Neural progenitor cell (in vitro differentiated cells): ENCODE results near the gene GSX2.

ENCODE experiments used
- EZH2 ChIP-seq: fragments of 200-600 bp; sonication (generic); IDR thresholded peaks from 2 replicates; pipeline ENCODE4 v1.6.1; 2017; ENCODE audit warnings: antibody characterized with exemption, mild to moderate bottlenecking, moderate library complexity
- EZH2phosphoT487 ChIP-seq: fragments of 200-600 bp; sonication (generic); IDR thresholded peaks from 2 replicates; pipeline ENCODE4 v1.6.1; 2017; ENCODE audit warnings: antibody characterized with exemption
- TF ChIP-seq, protein P1 (sequence below): fragments of 200-600 bp; sonication (generic); IDR thresholded peaks from 2 replicates; pipeline ENCODE4 v1.5.1; 2017; ENCODE audit warnings: antibody characterized with exemption, mild to moderate bottlenecking

DNA sequence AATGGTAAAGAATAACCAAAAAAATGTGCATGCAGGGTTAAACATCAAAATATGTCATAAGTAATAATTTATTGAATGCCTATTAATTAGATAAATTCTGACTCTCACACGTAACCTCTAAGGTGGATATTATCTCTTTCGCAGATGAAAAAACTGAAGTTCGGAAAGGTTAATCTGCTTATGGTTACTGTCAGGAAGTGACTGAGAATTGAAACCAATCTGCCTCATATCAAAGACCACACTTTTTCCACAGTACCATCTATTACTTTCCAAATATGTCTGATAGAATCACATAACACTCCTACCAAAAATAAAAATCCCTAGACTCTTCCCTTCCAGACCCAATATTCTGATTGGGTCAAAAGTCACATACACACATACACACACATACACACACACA lies 41.8 kb upstream of the GSX2 start:
- TF ChIP-seq, protein P1, sequence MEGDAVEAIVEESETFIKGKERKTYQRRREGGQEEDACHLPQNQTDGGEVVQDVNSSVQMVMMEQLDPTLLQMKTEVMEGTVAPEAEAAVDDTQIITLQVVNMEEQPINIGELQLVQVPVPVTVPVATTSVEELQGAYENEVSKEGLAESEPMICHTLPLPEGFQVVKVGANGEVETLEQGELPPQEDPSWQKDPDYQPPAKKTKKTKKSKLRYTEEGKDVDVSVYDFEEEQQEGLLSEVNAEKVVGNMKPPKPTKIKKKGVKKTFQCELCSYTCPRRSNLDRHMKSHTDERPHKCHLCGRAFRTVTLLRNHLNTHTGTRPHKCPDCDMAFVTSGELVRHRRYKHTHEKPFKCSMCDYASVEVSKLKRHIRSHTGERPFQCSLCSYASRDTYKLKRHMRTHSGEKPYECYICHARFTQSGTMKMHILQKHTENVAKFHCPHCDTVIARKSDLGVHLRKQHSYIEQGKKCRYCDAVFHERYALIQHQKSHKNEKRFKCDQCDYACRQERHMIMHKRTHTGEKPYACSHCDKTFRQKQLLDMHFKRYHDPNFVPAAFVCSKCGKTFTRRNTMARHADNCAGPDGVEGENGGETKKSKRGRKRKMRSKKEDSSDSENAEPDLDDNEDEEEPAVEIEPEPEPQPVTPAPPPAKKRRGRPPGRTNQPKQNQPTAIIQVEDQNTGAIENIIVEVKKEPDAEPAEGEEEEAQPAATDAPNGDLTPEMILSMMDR: no peak
- TF ChIP-seq EZH2 (no peak), EZH2phosphoT487 (no peak)
